Measurements from ENCODE around the gene TNRC6A.

TNRC6A gene

DNA sequence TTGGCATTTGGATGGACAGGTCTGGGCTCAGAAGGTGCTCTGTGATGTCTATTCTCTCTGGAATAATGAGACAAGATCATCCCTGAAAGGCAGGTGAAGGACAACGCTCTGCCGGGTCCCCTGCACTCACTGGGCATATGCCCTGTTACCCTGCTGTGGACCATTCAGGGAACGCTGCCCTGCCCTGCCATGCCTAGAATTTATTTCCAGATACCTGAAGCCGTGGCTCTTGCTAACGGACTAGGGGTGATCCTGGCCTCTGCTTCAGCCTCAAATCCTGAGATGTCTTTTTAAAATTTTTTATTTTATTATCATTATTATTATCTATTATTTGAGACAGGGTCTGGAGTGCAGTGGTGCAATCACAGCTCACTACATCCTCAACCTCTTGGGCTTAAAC, 120.2 kb downstream of the TNRC6A start:
- Histone ChIP-seq H2BK15ac (replicated peaks; ENCODE audit: low read depth) (no peak overlapping the region), H3K27ac (ENCODE audit: low read depth, low read length) (no peak overlapping the region), H2AK5ac (ENCODE audit: low read length) (no peak overlapping the region), H3K4me2 (ENCODE audit: low read length) (no peak overlapping the region), H3K18ac (ENCODE audit: low read length) (no peak overlapping the region), H3K79me1 (ENCODE audit: low read length) (no peaks in the 10 kb centered on the region), H2BK120ac (ENCODE audit: low read depth, low read length) (no peak overlapping the region), H3K9ac (ENCODE audit: low read length) (no peak overlapping the region), H3K36me3 (ENCODE audit: control insufficient read depth, insufficient read depth, low read length) (no peaks in the 10 kb centered on the region), H3K56ac (ENCODE audit: low read length) (no peak overlapping the region), H4K5ac (ENCODE audit: low read length) (no peak overlapping the region), H3K4ac (ENCODE audit: low read depth, low read length) (no peak overlapping the region), H3K27me3 (ENCODE audit: insufficient read depth, low read length, poor library complexity) (no peaks in the 10 kb centered on the region), H3K4me1 (ENCODE audit: control insufficient read depth, low read depth, low read length) (no peaks in the 10 kb centered on the region), H3K4me3 (ENCODE audit: low read length) (no peak overlapping the region), H2BK5ac (ENCODE audit: low read length) (no peak overlapping the region), H3K23ac (ENCODE audit: low read length) (no peak overlapping the region), H3K79me2 (ENCODE audit: control insufficient read depth, insufficient read depth, low read length) (no peaks in the 10 kb centered on the region), H4K8ac (ENCODE audit: low read depth, low read length) (no peak overlapping the region)
- no peak for DNase-seq
- no CpG with 5 or more reads among the region's 5 CpGs for WGBS (ENCODE audit: extremely low coverage, insufficient coverage, low lambda C conversion rate)

GRCh38 chr16:24850289-24850938, 121.0 kb downstream of the TNRC6A start:
- H3K4me2 ChIP-seq (ENCODE audit: low read length): no peak overlapping the region
- DNase-seq: no peak
- no peaks in the 10 kb centered on the region for H3K27me3 ChIP-seq (ENCODE audit: insufficient read depth, low read length, poor library complexity)
- no peak overlapping the region for H3K56ac ChIP-seq (ENCODE audit: low read length)
- no peak overlapping the region for H3K9ac ChIP-seq (ENCODE audit: low read length)
- no peak overlapping the region for H3K4ac ChIP-seq (ENCODE audit: low read depth, low read length)
- no peak overlapping the region for H4K5ac ChIP-seq (ENCODE audit: low read length)
- H3K18ac ChIP-seq (ENCODE audit: low read length): no peak overlapping the region
- no peak overlapping the region for H4K8ac ChIP-seq (ENCODE audit: low read depth, low read length)
- no peaks in the 10 kb centered on the region for H3K79me1 ChIP-seq (ENCODE audit: low read length)
- no peaks in the 10 kb centered on the region for H3K4me1 ChIP-seq (ENCODE audit: control insufficient read depth, low read depth, low read length)
- H3K36me3 ChIP-seq (ENCODE audit: control insufficient read depth, insufficient read depth, low read length): no peaks in the 10 kb centered on the region
- WGBS (ENCODE audit: extremely low coverage, insufficient coverage, low lambda C conversion rate): no CpG with 5 or more reads among the region's 9 CpGs
- H3K23ac ChIP-seq (ENCODE audit: low read length): no peak overlapping the region
- H2BK15ac ChIP-seq (replicated peaks; ENCODE audit: low read depth): no peak overlapping the region
- H2AK5ac ChIP-seq (ENCODE audit: low read length): no peak overlapping the region
- no peak overlapping the region for H3K27ac ChIP-seq (ENCODE audit: low read depth, low read length)
- no peak overlapping the region for H3K4me3 ChIP-seq (ENCODE audit: low read length)
- no peak overlapping the region for H2BK120ac ChIP-seq (ENCODE audit: low read depth, low read length)
- no peak overlapping the region for H2BK5ac ChIP-seq (ENCODE audit: low read length)
- no peaks in the 10 kb centered on the region for H3K79me2 ChIP-seq (ENCODE audit: control insufficient read depth, insufficient read depth, low read length)

DNA sequence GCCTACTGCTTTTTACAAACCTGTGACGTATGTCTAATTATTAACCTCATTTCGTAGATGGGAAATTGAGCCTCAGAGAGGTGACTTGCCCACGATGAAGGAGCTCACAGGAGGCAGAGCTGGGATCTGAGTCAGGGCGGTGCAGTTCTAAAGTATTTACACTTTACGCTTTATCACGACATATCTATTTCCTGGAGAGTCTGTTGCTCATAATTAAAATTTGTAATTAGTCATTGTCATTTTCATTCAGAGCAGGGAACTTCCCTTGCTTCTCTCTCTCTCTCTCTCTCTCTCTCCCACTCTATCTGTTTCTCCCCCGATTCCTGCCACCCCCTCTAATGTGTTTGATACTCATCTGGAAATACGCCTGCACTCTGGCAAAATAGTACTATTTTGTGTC, 122.2 kb downstream of the TNRC6A start:
- Histone ChIP-seq H3K27me3 (ENCODE audit: insufficient read depth, low read length, poor library complexity) (no peaks in the 10 kb centered on the region), H4K5ac (ENCODE audit: low read length) (no peak overlapping the region), H2BK15ac (replicated peaks; ENCODE audit: low read depth) (no peak overlapping the region), H4K8ac (ENCODE audit: low read depth, low read length) (no peak overlapping the region), H2BK120ac (ENCODE audit: low read depth, low read length) (no peak overlapping the region), H3K4me2 (ENCODE audit: low read length) (no peak overlapping the region), H3K27ac (ENCODE audit: low read depth, low read length) (no peak overlapping the region), H3K36me3 (ENCODE audit: control insufficient read depth, insufficient read depth, low read length) (no peaks in the 10 kb centered on the region), H3K4me1 (ENCODE audit: control insufficient read depth, low read depth, low read length) (no peaks in the 10 kb centered on the region), H3K56ac (ENCODE audit: low read length) (no peak overlapping the region), H3K4ac (ENCODE audit: low read depth, low read length) (no peak overlapping the region), H2AK5ac (ENCODE audit: low read length) (no peak overlapping the region), H3K79me2 (ENCODE audit: control insufficient read depth, insufficient read depth, low read length) (no peaks in the 10 kb centered on the region), H3K9ac (ENCODE audit: low read length) (no peak overlapping the region), H3K4me3 (ENCODE audit: low read length) (no peak overlapping the region), H3K79me1 (ENCODE audit: low read length) (no peaks in the 10 kb centered on the region), H2BK5ac (ENCODE audit: low read length) (no peak overlapping the region), H3K23ac (ENCODE audit: low read length) (no peak overlapping the region), H3K18ac (ENCODE audit: low read length) (no peak overlapping the region)
- no peak for DNase-seq
- no CpG with 5 or more reads among the region's 8 CpGs for WGBS (ENCODE audit: extremely low coverage, insufficient coverage, low lambda C conversion rate)

DNA sequence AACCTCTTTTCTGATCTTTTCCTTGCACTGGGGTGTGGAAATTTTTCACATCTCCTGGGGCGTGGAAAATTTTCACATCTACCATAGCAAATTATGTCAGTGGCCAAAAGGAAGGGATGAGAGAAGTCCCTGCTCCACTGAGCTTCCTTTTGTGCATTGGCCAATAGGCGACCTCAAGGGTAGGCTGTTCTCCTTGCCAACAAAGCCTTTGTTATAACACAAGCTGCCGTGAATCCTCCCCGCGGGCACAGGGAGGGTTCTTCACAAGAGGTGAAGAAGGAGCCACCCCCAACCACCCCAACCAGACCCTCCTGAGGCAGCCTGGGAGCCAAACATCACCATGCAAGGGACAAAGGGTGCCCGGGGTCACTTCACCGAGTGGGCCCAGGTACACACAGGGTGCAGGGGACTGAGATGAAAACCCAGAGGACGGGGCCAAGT, 122.8 kb downstream of the TNRC6A start:
- no peaks in the 10 kb centered on the region for H3K36me3 ChIP-seq (ENCODE audit: control insufficient read depth, insufficient read depth, low read length)
- H3K79me2 ChIP-seq (ENCODE audit: control insufficient read depth, insufficient read depth, low read length): no peaks in the 10 kb centered on the region
- H2BK5ac ChIP-seq (ENCODE audit: low read length): no peak overlapping the region
- DNase-seq: no peak
- H4K8ac ChIP-seq (ENCODE audit: low read depth, low read length): no peak overlapping the region
- H3K9ac ChIP-seq (ENCODE audit: low read length): no peak overlapping the region
- H3K18ac ChIP-seq (ENCODE audit: low read length): no peak overlapping the region
- H2AK5ac ChIP-seq (ENCODE audit: low read length): no peak overlapping the region
- H3K4me3 ChIP-seq (ENCODE audit: low read length): no peak overlapping the region
- no peaks in the 10 kb centered on the region for H3K27me3 ChIP-seq (ENCODE audit: insufficient read depth, low read length, poor library complexity)
- no peak overlapping the region for H4K5ac ChIP-seq (ENCODE audit: low read length)
- no peak overlapping the region for H3K23ac ChIP-seq (ENCODE audit: low read length)
- H3K27ac ChIP-seq (ENCODE audit: low read depth, low read length): no peak overlapping the region
- H3K4me2 ChIP-seq (ENCODE audit: low read length): no peak overlapping the region
- H3K56ac ChIP-seq (ENCODE audit: low read length): no peak overlapping the region
- H2BK15ac ChIP-seq (replicated peaks; ENCODE audit: low read depth): no peak overlapping the region
- no peaks in the 10 kb centered on the region for H3K4me1 ChIP-seq (ENCODE audit: control insufficient read depth, low read depth, low read length)
- no peak overlapping the region for H2BK120ac ChIP-seq (ENCODE audit: low read depth, low read length)
- H3K79me1 ChIP-seq (ENCODE audit: low read length): no peaks in the 10 kb centered on the region
- WGBS (ENCODE audit: extremely low coverage, insufficient coverage, low lambda C conversion rate): no CpG with 5 or more reads among the region's 8 CpGs
- no peak overlapping the region for H3K4ac ChIP-seq (ENCODE audit: low read depth, low read length)

- Histone ChIP-seq H3K18ac (ENCODE audit: low read length) (no peak overlapping the region), H3K27me3 (ENCODE audit: insufficient read depth, low read length, poor library complexity) (no peaks in the 10 kb centered on the region), H3K4me2 (ENCODE audit: low read length) (no peak overlapping the region), H3K79me1 (ENCODE audit: low read length) (no peaks in the 10 kb centered on the region), H2BK120ac (ENCODE audit: low read depth, low read length) (no peak overlapping the region), H2AK5ac (ENCODE audit: low read length) (no peak overlapping the region), H3K4me1 (ENCODE audit: control insufficient read depth, low read depth, low read length) (no peaks in the 10 kb centered on the region), H3K4me3 (ENCODE audit: low read length) (no peak overlapping the region), H3K79me2 (ENCODE audit: control insufficient read depth, insufficient read depth, low read length) (no peaks in the 10 kb centered on the region), H3K9ac (ENCODE audit: low read length) (no peak overlapping the region), H3K56ac (ENCODE audit: low read length) (no peak overlapping the region), H3K4ac (ENCODE audit: low read depth, low read length) (no peak overlapping the region), H2BK15ac (replicated peaks; ENCODE audit: low read depth) (no peak overlapping the region), H3K23ac (ENCODE audit: low read length) (no peak overlapping the region), H2BK5ac (ENCODE audit: low read length) (no peak overlapping the region), H3K36me3 (ENCODE audit: control insufficient read depth, insufficient read depth, low read length) (no peaks in the 10 kb centered on the region), H4K5ac (ENCODE audit: low read length) (no peak overlapping the region), H3K27ac (ENCODE audit: low read depth, low read length) (no peak overlapping the region), H4K8ac (ENCODE audit: low read depth, low read length) (no peak overlapping the region)
- no CpG with 5 or more reads among the region's 8 CpGs for WGBS (ENCODE audit: extremely low coverage, insufficient coverage, low lambda C conversion rate)
- no peak for DNase-seq
Observed at GRCh38 chr16:24853169-24853824, 123.8 kb downstream of the TNRC6A start.

GRCh38 chr16:24853830-24854229, 124.4 kb downstream of the TNRC6A start:
- H3K79me1 ChIP-seq (ENCODE audit: low read length): no peaks in the 10 kb centered on the region
- H3K79me2 ChIP-seq (ENCODE audit: control insufficient read depth, insufficient read depth, low read length): no peaks in the 10 kb centered on the region
- no peak overlapping the region for H3K18ac ChIP-seq (ENCODE audit: low read length)
- no peak overlapping the region for H2BK15ac ChIP-seq (replicated peaks; ENCODE audit: low read depth)
- no peak overlapping the region for H2BK5ac ChIP-seq (ENCODE audit: low read length)
- no peak overlapping the region for H4K8ac ChIP-seq (ENCODE audit: low read depth, low read length)
- no peak overlapping the region for H3K4me2 ChIP-seq (ENCODE audit: low read length)
- no peak overlapping the region for H3K9ac ChIP-seq (ENCODE audit: low read length)
- H4K5ac ChIP-seq (ENCODE audit: low read length): no peak overlapping the region
- no peak overlapping the region for H3K56ac ChIP-seq (ENCODE audit: low read length)
- WGBS (ENCODE audit: extremely low coverage, insufficient coverage, low lambda C conversion rate): no CpG with 5 or more reads among the region's 18 CpGs
- no peak overlapping the region for H3K4ac ChIP-seq (ENCODE audit: low read depth, low read length)
- no peak overlapping the region for H3K23ac ChIP-seq (ENCODE audit: low read length)
- H2BK120ac ChIP-seq (ENCODE audit: low read depth, low read length): no peak overlapping the region
- no peak overlapping the region for H3K4me3 ChIP-seq (ENCODE audit: low read length)
- no peak overlapping the region for H3K27ac ChIP-seq (ENCODE audit: low read depth, low read length)
- no peaks in the 10 kb centered on the region for H3K36me3 ChIP-seq (ENCODE audit: control insufficient read depth, insufficient read depth, low read length)
- no peaks in the 10 kb centered on the region for H3K27me3 ChIP-seq (ENCODE audit: insufficient read depth, low read length, poor library complexity)
- no peaks in the 10 kb centered on the region for H3K4me1 ChIP-seq (ENCODE audit: control insufficient read depth, low read depth, low read length)
- no peak overlapping the region for H2AK5ac ChIP-seq (ENCODE audit: low read length)
- no peak for DNase-seq
